GM12872 (cell line): ENCODE data around the gene POLR2F.
A peak's percentile ranks its signal among the peaks of the same experiment; 100 is the strongest.

Experiments used
- TF ChIP-seq, protein P1 (sequence below): IDR thresholded peaks from 3 replicates; pipeline ENCODE4 v1.5.1; 2011; ENCODE audit warnings: low read depth, mild to moderate bottlenecking, low read length, moderate library complexity; ENCODE audit not compliant: insufficient read depth

POLR2F gene

DNA sequence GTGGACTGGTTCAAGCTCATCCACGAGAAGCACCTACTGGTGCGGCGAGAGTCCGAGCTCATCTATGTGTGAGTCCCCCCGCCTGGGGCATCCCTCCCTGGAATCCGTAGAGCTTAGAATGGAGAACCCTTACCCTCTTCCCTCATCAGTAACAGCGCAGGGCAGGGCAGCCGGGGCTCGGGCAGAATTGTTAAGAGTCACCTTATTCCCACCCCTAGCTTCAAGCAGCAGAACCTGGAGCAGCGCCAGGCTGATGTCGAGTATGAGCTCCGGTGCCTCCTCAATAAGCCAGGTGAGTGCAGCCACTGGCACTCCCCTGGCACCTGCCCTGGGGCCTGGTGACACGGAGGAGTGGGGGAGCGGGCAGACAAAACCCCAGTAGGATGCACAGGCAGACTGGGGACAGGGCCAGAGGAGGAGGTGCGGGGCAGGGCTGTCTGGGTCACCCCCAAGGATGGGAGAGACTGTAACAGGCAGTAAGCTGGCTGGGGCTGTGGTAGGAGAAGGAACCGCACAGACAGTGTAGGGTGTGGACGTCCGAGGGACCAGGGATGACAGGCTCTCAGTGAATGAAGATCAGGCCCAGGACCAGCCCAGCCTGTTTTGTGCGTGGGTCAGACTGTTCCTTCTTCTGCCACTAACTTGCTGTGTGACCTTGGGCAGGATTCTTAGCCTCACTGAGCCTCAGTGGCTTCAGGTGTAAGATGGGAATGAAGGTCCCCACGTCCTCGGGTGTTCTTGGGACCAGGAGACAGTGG, 20.5 kb upstream of the POLR2F start:
- TF ChIP-seq, protein P1, sequence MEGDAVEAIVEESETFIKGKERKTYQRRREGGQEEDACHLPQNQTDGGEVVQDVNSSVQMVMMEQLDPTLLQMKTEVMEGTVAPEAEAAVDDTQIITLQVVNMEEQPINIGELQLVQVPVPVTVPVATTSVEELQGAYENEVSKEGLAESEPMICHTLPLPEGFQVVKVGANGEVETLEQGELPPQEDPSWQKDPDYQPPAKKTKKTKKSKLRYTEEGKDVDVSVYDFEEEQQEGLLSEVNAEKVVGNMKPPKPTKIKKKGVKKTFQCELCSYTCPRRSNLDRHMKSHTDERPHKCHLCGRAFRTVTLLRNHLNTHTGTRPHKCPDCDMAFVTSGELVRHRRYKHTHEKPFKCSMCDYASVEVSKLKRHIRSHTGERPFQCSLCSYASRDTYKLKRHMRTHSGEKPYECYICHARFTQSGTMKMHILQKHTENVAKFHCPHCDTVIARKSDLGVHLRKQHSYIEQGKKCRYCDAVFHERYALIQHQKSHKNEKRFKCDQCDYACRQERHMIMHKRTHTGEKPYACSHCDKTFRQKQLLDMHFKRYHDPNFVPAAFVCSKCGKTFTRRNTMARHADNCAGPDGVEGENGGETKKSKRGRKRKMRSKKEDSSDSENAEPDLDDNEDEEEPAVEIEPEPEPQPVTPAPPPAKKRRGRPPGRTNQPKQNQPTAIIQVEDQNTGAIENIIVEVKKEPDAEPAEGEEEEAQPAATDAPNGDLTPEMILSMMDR, result no peak

DNA sequence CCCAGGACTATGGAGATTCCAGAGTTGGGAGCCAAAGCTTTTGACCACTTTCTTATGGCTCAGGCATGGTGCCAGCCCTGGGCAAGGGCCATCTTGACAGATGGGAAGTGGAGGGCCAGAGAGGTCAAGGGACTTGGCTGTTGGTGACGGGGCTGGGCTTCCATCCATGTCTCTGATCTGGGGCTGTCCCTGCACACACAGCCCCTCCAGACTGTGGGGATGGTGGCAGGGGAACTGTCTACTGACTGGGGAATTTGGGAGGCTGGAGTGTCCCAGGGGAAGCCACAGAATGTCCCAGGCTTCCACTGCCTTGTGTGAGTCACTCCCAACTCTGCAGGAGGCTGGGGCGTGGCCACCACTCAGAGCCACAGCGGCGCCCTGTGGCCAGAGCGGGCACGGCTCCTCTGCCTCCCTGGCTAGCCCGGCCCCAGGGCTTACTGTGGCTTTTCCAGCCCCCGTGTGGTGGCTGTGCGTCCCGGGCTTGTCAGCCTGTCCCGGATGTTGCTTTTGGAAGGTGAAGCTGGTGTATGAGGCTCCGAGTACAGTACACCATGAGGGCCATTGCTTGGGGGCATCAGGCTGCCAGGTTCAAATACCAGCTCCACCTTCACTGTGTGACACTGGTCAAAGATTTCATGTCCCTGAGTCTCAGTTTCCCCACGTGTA, 19.7 kb upstream of the POLR2F start:
- TF ChIP-seq, protein P1, result peak; percentile 99

DNA sequence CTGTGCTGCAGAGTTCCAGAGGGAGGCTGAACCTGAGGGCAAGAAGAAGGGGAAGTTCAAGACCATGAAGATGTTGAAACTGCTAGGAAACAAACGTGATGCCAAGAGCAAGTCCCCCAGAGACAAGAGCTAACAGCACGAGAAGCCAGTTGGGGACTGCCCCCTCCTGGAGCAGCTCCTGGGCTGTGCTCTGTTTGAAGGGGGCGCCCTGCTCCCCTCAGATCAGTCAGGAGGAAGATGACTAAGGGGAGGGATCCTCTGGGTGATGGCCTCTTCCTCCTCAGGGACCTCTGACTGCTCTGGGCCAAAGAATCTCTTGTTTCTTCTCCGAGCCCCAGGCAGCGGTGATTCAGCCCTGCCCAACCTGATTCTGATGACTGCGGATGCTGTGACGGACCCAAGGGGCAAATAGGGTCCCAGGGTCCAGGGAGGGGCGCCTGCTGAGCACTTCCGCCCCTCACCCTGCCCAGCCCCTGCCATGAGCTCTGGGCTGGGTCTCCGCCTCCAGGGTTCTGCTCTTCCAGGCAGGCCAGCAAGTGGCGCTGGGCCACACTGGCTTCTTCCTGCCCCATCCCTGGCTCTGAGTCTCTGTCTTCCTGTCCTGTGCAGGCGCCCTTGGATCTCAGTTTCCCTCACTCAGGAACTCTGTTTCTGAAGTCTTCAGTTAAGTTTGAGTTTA, 12.7 kb upstream of the POLR2F start:
- TF ChIP-seq, protein P1, result no peak

- TF ChIP-seq, protein P1, result no peak
These were observed 11.4 kb upstream of the POLR2F start for GRCh38 chr22:37942133-37942532.

- TF ChIP-seq, protein P1, result no peak
These were observed 10.2 kb upstream of the POLR2F start for GRCh38 chr22:37943136-37943824.

GRCh38 chr22:37943825-37944198, 9.7 kb upstream of the POLR2F start:
- TF ChIP-seq, protein P1, result no peak

GRCh38 chr22:37951305-37951704, 2.2 kb upstream of the POLR2F start:
- TF ChIP-seq, protein P1, result no peak
